Measurements from ENCODE around the gene LYPD6. TPM values are rescaled to one million over a fixed set of nuclear protein-coding genes. Genes with fewer than 3 reads are reported as not detected.

LYPD6 gene
- total and polyA plus RNA-seq, 9 of the 15 experiments (the other 6 are each of a cell fraction or from before 2014, with no cell fraction given) = not detected

DNA sequence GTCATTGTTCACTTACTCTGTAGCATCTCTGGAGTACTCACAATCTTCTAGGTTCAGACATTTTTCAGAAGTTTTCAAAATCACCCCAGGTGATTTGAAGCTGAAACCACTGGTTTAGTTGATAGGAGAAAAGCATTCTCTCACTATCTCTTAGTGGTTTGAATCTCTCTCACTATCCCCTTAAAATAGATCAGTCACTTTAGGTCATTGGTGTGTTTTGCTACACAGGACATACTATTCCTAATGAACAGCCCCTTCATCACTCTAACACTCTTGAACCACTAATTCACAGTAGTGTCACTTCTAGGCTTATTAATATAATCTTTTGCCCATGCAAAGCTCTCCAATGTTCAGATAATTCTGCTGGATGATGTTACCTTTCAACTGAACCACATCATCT lies 34.5 kb downstream of the LYPD6 start (continued):
- TF ChIP-seq, protein P1, sequence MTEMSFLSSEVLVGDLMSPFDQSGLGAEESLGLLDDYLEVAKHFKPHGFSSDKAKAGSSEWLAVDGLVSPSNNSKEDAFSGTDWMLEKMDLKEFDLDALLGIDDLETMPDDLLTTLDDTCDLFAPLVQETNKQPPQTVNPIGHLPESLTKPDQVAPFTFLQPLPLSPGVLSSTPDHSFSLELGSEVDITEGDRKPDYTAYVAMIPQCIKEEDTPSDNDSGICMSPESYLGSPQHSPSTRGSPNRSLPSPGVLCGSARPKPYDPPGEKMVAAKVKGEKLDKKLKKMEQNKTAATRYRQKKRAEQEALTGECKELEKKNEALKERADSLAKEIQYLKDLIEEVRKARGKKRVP (CRISPR knock-in tag; IDR thresholded peaks at IDR 0.05) = no peak
- TF ChIP-seq ETS2 (tag; IDR thresholded peaks at IDR 0.05; ENCODE audit: borderline replicate concordance, poor library complexity, severe bottlenecking) (no peak), ZNF444 (CRISPR knock-in tag; IDR thresholded peaks at IDR 0.05) (no peak), BRD9 (IDR thresholded peaks at IDR 0.05; ENCODE audit: low read depth, partially characterized antibody) (no peak)
- TF ChIP-seq, protein P2, sequence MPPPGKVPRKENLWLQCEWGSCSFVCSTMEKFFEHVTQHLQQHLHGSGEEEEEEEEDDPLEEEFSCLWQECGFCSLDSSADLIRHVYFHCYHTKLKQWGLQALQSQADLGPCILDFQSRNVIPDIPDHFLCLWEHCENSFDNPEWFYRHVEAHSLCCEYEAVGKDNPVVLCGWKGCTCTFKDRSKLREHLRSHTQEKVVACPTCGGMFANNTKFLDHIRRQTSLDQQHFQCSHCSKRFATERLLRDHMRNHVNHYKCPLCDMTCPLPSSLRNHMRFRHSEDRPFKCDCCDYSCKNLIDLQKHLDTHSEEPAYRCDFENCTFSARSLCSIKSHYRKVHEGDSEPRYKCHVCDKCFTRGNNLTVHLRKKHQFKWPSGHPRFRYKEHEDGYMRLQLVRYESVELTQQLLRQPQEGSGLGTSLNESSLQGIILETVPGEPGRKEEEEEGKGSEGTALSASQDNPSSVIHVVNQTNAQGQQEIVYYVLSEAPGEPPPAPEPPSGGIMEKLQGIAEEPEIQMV (tag; conservative IDR thresholded peaks at IDR 0.05; ENCODE audit: low read depth) = no peak
- TF ChIP-seq, protein P3, sequence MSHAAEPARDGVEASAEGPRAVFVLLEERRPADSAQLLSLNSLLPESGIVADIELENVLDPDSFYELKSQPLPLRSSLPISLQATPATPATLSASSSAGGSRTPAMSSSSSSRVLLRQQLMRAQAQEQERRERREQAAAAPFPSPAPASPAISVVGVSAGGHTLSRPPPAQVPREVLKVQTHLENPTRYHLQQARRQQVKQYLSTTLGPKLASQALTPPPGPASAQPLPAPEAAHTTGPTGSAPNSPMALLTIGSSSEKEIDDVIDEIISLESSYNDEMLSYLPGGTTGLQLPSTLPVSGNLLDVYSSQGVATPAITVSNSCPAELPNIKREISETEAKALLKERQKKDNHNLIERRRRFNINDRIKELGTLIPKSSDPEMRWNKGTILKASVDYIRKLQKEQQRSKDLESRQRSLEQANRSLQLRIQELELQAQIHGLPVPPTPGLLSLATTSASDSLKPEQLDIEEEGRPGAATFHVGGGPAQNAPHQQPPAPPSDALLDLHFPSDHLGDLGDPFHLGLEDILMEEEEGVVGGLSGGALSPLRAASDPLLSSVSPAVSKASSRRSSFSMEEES (CRISPR knock-in tag; IDR thresholded peaks at IDR 0.05) = no peak
